GM23248 (cell line): ENCODE data around the gene PLCB3. TPM values are rescaled to one million over a fixed set of nuclear protein-coding genes. Genes with fewer than 3 reads are reported as not detected.

Experiments used
- DNase-seq: peaks from one replicate; pipeline ENCODE4 v3.0.0-alpha.2; 2015
- H2AFZ ChIP-seq: fragments of 200-600 bp; sonication (generic); 2 replicates; pipeline ENCODE4 v1.6.1; 2016; ENCODE audit warnings: antibody characterized with exemption
- H3F3A ChIP-seq: fragments of 200-600 bp; sonication (generic); 2 replicates; pipeline ENCODE4 v1.6.1; 2016; ENCODE audit warnings: mild to moderate bottlenecking, antibody characterized with exemption, mixed run types; ENCODE audit not compliant: insufficient read depth
- H3K27ac ChIP-seq: fragments of 200-600 bp; sonication (generic); 2 replicates; pipeline ENCODE4 v1.5.1; 2016; ENCODE audit warnings: mild to moderate bottlenecking
- H3K27me3 ChIP-seq: fragments of 200-600 bp; sonication (generic); replicated peaks from 2 replicates; pipeline ENCODE4 v1.6.1; 2016; ENCODE audit warnings: mild to moderate bottlenecking; ENCODE audit not compliant: insufficient read depth
- H3K36me3 ChIP-seq: fragments of 200-600 bp; sonication (generic); 2 replicates; pipeline ENCODE4 v1.6.1; 2016; ENCODE audit warnings: low read depth, mild to moderate bottlenecking
- H3K4me1 ChIP-seq: fragments of 200-600 bp; sonication (generic); 2 replicates; pipeline ENCODE4 v1.6.1; 2016; ENCODE audit warnings: mild to moderate bottlenecking; ENCODE audit not compliant: insufficient read depth
- H3K4me2 ChIP-seq: fragments of 200-600 bp; sonication (generic); one replicate; pipeline ENCODE4 v1.6.1; 2016; ENCODE audit warnings: mild to moderate bottlenecking; ENCODE audit not compliant: unreplicated experiment
- H3K4me3 ChIP-seq: fragments of 200-600 bp; sonication (generic); 2 replicates; pipeline ENCODE4 v1.5.1; 2016; ENCODE audit warnings: mild to moderate bottlenecking
- H3K79me2 ChIP-seq: fragments of 200-600 bp; sonication (generic); 2 replicates; pipeline ENCODE4 v1.6.1; 2016; ENCODE audit warnings: mild to moderate bottlenecking; ENCODE audit not compliant: insufficient read depth
- H3K9ac ChIP-seq: fragments of 200-600 bp; sonication (generic); 2 replicates; pipeline ENCODE4 v1.6.1; 2016; ENCODE audit warnings: mild to moderate bottlenecking
- H3K9me2 ChIP-seq: fragments of 200-600 bp; sonication (generic); 2 replicates; pipeline ENCODE4 v1.6.1; 2016; ENCODE audit warnings: mixed run types, mild to moderate bottlenecking, moderate library complexity; ENCODE audit not compliant: insufficient read depth
- H3K9me3 ChIP-seq: fragments of 200-600 bp; sonication (generic); one replicate; pipeline ENCODE4 v1.6.1; 2017; ENCODE audit warnings: low read depth
- H4K20me1 ChIP-seq: fragments of 200-600 bp; sonication (generic); 2 replicates; pipeline ENCODE4 v1.6.0; 2016; ENCODE audit not compliant: insufficient read depth
- EZH2 ChIP-seq: fragments of 200-600 bp; sonication (generic); IDR thresholded peaks from 2 replicates; pipeline ENCODE4 v1.6.1; 2018; ENCODE audit warnings: antibody characterized with exemption, mild to moderate bottlenecking; ENCODE audit not compliant: insufficient read depth, poor library complexity, severe bottlenecking
- EZH2phosphoT487 ChIP-seq: fragments of 200-600 bp; sonication (generic); IDR thresholded peaks from 2 replicates; pipeline ENCODE4 v1.6.1; 2018; ENCODE audit warnings: antibody characterized with exemption, moderate library complexity, mild to moderate bottlenecking, low read depth; ENCODE audit not compliant: insufficient read depth
- WGBS, 2 experiments: methylation state at CpG; one replicate each; pipeline ENCODE4 v1.1.6; 2015 to 2017; ENCODE audit warnings: low lambda C conversion rate in 2 of 2, low coverage in 1 of 2; ENCODE audit errors: missing lambda C conversion rate in 2 of 2; 5-methylcytosine and 5-hydroxymethylcytosine counted together
- in situ Hi-C: fragments of 300-500 bp; cut with MboI; formaldehyde crosslinking; loops from 2 replicates; pipeline ENCODE4 v1.15.0; 2020
- polyA plus RNA-seq: library from polyadenylated mRNA; unstranded; fragments of >200 nt; fragmentation: Nextera tagmentation; extraction: Ambion mirVana; gene quantifications from 2 replicates; pipeline ENCODE4 v1.2.1, GENCODE V29; 2016
- small RNA-seq: library from RNA; depleted of rRNA; stranded (forward); fragments of <200 nt; gene quantifications from one replicate; pipeline ENCODE3, GENCODE V24; 2014; ENCODE audit warnings: low read depth, low replicate concordance
- total RNA-seq: library from RNA; depleted of rRNA; stranded (reverse); fragments of >200 nt; shearing (Covaris generic); gene quantifications from 2 replicates; pipeline ENCODE4 v1.2.3, GENCODE V29; 2014; rRNA removed

PLCB3 gene
- total and polyA plus RNA-seq, 2 experiments from 2014 or later: 6.5 to 32.7 TPM

DNA sequence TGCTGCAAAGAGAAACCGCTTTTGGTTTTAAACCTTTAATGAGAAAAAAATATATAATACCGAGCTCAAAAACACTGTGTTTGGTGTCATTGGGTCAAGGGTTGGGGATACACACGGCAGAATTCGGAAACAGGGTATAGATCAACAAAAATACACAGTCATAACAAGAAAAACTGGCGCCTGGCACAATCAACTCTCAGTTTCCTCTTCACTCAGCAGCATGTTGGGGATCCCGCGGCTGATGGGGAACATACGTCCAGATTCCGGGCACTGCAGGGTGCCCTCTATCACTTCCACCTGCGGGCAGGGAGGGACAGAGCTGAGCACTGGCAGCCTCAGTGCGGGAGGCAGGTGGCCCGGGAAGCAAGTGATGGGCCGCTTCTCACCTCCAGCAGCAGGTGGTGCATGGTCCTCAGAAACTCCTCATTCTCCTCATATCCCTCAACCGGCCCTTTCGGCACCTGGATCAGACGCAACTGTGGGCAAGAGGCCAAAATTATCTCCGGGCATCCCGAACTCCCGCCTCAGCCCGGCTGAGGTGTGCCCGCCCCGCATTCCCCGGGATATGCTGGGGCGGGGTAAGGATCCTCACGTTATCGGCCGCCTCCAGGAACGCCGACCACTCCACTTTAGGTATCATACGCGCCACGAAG lies 65.5 kb downstream of the PLCB3 start:
- Histone ChIP-seq H2AFZ (peak overlapping the region; percentile 85), H3K4me2 (peak overlapping the region; percentile 95), H3K4me3 (peak overlapping the region; percentile 88), H3K9ac (peak overlapping the region; percentile 94), H3K79me2 (peaks cover 62% of the 10 kb centered on the region), H4K20me1 (no peaks in the 10 kb centered on the region), H3K4me1 (peaks cover 23% of the 10 kb centered on the region), H3F3A (peaks cover 10% of the 10 kb centered on the region), H3K9me3 (no peaks in the 10 kb centered on the region), H3K27ac (peak overlapping the region; percentile 97), H3K27me3 (no peaks in the 10 kb centered on the region), H3K36me3 (0 out of 2 replicates have a peak, but pooled peaks cover 3% of the 10 kb centered on the region), H3K9me2 (no peaks in the 10 kb centered on the region)
- DNase-seq: no peak
- in situ Hi-C loops: no loop called here
- TF ChIP-seq EZH2: no peak
- TF ChIP-seq EZH2phosphoT487: no peak
- WGBS, 2 experiments: 11 to 15% methylated on average over 28 to 31 of the region's 32 CpGs

DNA sequence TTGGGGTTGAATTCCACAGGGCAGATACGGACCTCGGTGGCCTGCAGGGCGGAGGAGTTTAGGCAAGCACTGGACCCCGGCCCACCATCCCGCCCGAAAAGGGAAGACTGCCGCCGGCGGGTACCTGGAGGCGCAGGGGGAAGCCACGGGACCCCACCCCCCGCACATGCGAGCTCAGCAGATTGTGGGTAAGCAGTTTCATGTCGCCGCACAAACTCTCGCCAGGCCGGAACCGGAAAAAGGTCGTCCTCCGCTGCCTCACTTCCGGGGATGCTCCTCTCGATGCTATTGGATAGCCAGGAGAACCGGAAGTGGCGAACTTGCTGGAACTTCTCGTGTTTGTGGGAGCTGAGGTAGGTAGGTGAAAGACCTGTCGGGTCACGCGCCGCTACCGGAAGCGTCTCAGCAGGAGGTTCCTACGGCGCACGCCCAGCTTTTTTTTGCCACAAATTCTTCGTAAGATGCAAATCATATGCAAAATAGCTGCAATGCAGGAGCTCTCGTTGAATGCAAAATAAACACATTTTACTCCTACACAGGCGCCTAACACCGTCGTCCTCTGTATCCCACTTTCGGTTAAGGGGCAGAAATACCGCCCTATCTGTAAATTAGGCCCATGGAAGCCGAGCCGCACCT lies 66.1 kb downstream of the PLCB3 start, which contains the start of gene TRMT112:
TSS of gene TRMT112 (minus strand) at position 235 of the 636 bp plus-strand sequence. CDS start at position 202, 33 bp downstream.
- no peak for TF ChIP-seq EZH2phosphoT487
- no peak for TF ChIP-seq EZH2
- peak within 1 kb of the TSS; percentile 85 for H2AFZ ChIP-seq
- 0 out of 2 replicates have a peak, but pooled peaks cover 4% of the 10 kb centered on the region for H3K36me3 ChIP-seq
- peaks cover 23% of the 10 kb centered on the region for H3K4me1 ChIP-seq
- H3K9me3 ChIP-seq: no peaks in the 10 kb centered on the region
- H3K79me2 ChIP-seq: peaks cover 58% of the 10 kb centered on the region
- H3K4me2 ChIP-seq: peak within 1 kb of the TSS; percentile 95
- no peaks in the 10 kb centered on the region for H4K20me1 ChIP-seq
- H3K9ac ChIP-seq: peak within 1 kb of the TSS; percentile 94
- H3K9me2 ChIP-seq: no peaks in the 10 kb centered on the region
- peaks cover 10% of the 10 kb centered on the region for H3F3A ChIP-seq
- peak; percentile 98 for DNase-seq
- in situ Hi-C loops: no loop called here
- peak within 1 kb of the TSS; percentile 97 for H3K27ac ChIP-seq
- 1% methylated on average over 42 to 43 of the region's 43 CpGs for whole genome bisulfite sequencing, 2 experiments
- H3K4me3 ChIP-seq: peak within 1 kb of the TSS; percentile 88
- no peaks in the 10 kb centered on the region for H3K27me3 ChIP-seq

DNA sequence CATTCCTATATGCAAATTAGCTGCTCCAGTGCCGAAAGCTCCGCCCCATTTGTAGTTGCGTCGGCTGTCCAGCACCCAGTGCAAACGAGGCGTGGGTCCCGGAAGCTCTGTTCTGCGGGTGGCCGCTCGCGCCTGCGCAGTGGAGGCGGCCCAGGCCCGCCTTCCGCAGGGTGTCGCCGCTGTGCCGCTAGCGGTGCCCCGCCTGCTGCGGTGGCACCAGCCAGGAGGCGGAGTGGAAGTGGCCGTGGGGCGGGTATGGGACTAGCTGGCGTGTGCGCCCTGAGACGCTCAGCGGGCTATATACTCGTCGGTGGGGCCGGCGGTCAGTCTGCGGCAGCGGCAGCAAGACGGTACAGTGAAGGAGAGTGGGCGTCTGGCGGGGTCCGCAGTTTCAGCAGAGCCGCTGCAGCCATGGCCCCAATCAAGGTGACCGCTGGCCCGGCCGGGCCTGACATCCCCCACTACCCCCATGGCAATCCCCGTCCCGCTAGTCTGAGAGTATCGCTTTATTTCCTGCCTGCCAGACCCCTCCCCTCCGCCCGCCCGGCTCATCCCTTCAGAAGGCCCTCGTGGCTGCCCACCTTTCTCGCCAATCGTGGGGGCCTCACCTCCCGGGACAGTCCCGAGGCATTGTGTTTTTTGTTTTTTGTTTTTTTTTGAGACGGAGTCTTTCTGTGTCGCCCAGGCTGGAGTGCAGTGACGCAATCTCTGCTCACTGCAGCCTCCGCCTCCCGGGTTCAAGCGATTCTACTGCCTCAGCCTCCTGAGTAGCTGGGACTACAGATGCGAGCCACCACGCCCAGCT lies 66.8 kb downstream of the PLCB3 start, which contains the start of gene PRDX5:
TSS of gene PRDX5 (plus strand) at position 161 of the 805 bp plus-strand sequence. CDS start at position 256, 95 bp downstream.
- Histone ChIP-seq H4K20me1 (no peaks in the 10 kb centered on the region), H3K4me2 (peak within 1 kb of the TSS; percentile 95), H3K36me3 (0 out of 2 replicates have a peak, but pooled peaks cover 4% of the 10 kb centered on the region), H3K4me1 (peaks cover 22% of the 10 kb centered on the region), H2AFZ (peak within 1 kb of the TSS; percentile 85), H3K27me3 (no peaks in the 10 kb centered on the region), H3K79me2 (peaks cover 52% of the 10 kb centered on the region), H3K27ac (peak within 1 kb of the TSS; percentile 97), H3K9me2 (no peaks in the 10 kb centered on the region), H3K4me3 (peak within 1 kb of the TSS; percentile 88), H3K9me3 (no peaks in the 10 kb centered on the region), H3F3A (peaks cover 3% of the 10 kb centered on the region), H3K9ac (peak within 1 kb of the TSS; percentile 94)
- WGBS, 2 experiments: 1% methylated on average over 51 to 58 of the region's 61 CpGs
- peak; percentile 99 for DNase-seq
- TF ChIP-seq EZH2phosphoT487 (no peak), EZH2 (no peak)
- in situ Hi-C loops: no loop called here

Small RNA genes within 50 kb of the gene (small RNA-seq; reads per million reads assigned to genes)
- not detected for gene RF00019

Other genes with a start within 250 kb of the PLCB3 start
- 0.22 TPM in 1 of 2 replicates, not detected in the other for gene FLRT1, start 215.6 kb upstream of the PLCB3 start, total RNA-seq
- 0.09 TPM in 1 of 2 replicates, not detected in the other for gene FLRT1, start 215.6 kb upstream of the PLCB3 start, polyA plus RNA-seq
- 21.0 and 403 TPM in 2 replicates for gene MACROD1, start 85.4 kb upstream of the PLCB3 start, total RNA-seq
- gene MACROD1, start 85.4 kb upstream of the PLCB3 start, polyA plus RNA-seq: 18.6 and 21.2 TPM in 2 replicates
- gene STIP1, start 65.4 kb upstream of the PLCB3 start, total RNA-seq: 115 and 123 TPM in 2 replicates
- gene STIP1, start 65.4 kb upstream of the PLCB3 start, polyA plus RNA-seq: 128 and 132 TPM in 2 replicates
- gene FERMT3, start 44.8 kb upstream of the PLCB3 start, total RNA-seq: 0.51 and 3.9 TPM in 2 replicates
- gene FERMT3, start 44.8 kb upstream of the PLCB3 start, polyA plus RNA-seq: 1.5 and 2.5 TPM in 2 replicates
- gene TRPT1, start 25.3 kb upstream of the PLCB3 start, total RNA-seq: 53.7 and 66.0 TPM in 2 replicates
- 50.7 and 54.7 TPM in 2 replicates for gene TRPT1, start 25.3 kb upstream of the PLCB3 start, polyA plus RNA-seq
- gene NUDT22, start 25.3 kb upstream of the PLCB3 start, total RNA-seq: 75.9 and 97.9 TPM in 2 replicates
- gene NUDT22, start 25.3 kb upstream of the PLCB3 start, polyA plus RNA-seq: 74.5 and 78.9 TPM in 2 replicates
- 2.7 and 11.0 TPM in 2 replicates for gene DNAJC4, start 21.0 kb upstream of the PLCB3 start, total RNA-seq
- gene DNAJC4, start 21.0 kb upstream of the PLCB3 start, polyA plus RNA-seq: 33.4 and 34.7 TPM in 2 replicates
- gene VEGFB, start 16.9 kb upstream of the PLCB3 start, total RNA-seq: 17.7 and 27.8 TPM in 2 replicates
- gene VEGFB, start 16.9 kb upstream of the PLCB3 start, polyA plus RNA-seq: 21.6 and 22.6 TPM in 2 replicates
- gene FKBP2, start 10.4 kb upstream of the PLCB3 start, total RNA-seq: 40.7 and 54.4 TPM in 2 replicates
- 185 and 188 TPM in 2 replicates for gene FKBP2, start 10.4 kb upstream of the PLCB3 start, polyA plus RNA-seq
- 231 and 239 TPM in 2 replicates for gene PPP1R14B, start 4.6 kb upstream of the PLCB3 start, total RNA-seq
- gene PPP1R14B, start 4.6 kb upstream of the PLCB3 start, polyA plus RNA-seq: 115 and 150 TPM in 2 replicates
- 94.8 and 170 TPM in 2 replicates for gene BAD, start 33.1 kb downstream of the PLCB3 start, total RNA-seq
- 146 and 159 TPM in 2 replicates for gene BAD, start 33.1 kb downstream of the PLCB3 start, polyA plus RNA-seq
- 20.9 and 37.6 TPM in 2 replicates for gene GPR137, start 34.3 kb downstream of the PLCB3 start, total RNA-seq
- 35.7 and 37.0 TPM in 2 replicates for gene GPR137, start 34.3 kb downstream of the PLCB3 start, polyA plus RNA-seq
- gene KCNK4, start 39.8 kb downstream of the PLCB3 start, total RNA-seq: not detected in 2 replicates
- gene KCNK4, start 39.8 kb downstream of the PLCB3 start, polyA plus RNA-seq: 0.13 TPM in 1 of 2 replicates, not detected in the other
- gene CATSPERZ, start 48.8 kb downstream of the PLCB3 start, total RNA-seq: not detected in 2 replicates
- gene CATSPERZ, start 48.8 kb downstream of the PLCB3 start, polyA plus RNA-seq: not detected in 2 replicates
- gene ESRRA, start 54.0 kb downstream of the PLCB3 start, total RNA-seq: 38.6 and 41.9 TPM in 2 replicates
- 17.2 and 18.1 TPM in 2 replicates for gene ESRRA, start 54.0 kb downstream of the PLCB3 start, polyA plus RNA-seq
- 161 and 183 TPM in 2 replicates for gene TRMT112, start 66.0 kb downstream of the PLCB3 start, total RNA-seq
- gene TRMT112, start 66.0 kb downstream of the PLCB3 start, polyA plus RNA-seq: 269 and 282 TPM in 2 replicates
- 243 and 260 TPM in 2 replicates for gene PRDX5, start 66.6 kb downstream of the PLCB3 start, total RNA-seq
- 436 and 451 TPM in 2 replicates for gene PRDX5, start 66.6 kb downstream of the PLCB3 start, polyA plus RNA-seq
- gene CCDC88B, start 88.7 kb downstream of the PLCB3 start, total RNA-seq: 1.8 TPM in 2 replicates
- gene CCDC88B, start 88.7 kb downstream of the PLCB3 start, polyA plus RNA-seq: 2.6 and 3.1 TPM in 2 replicates
- gene RPS6KA4, start 107.6 kb downstream of the PLCB3 start, total RNA-seq: 61.0 and 81.8 TPM in 2 replicates
- 12.2 and 13.6 TPM in 2 replicates for gene RPS6KA4, start 107.6 kb downstream of the PLCB3 start, polyA plus RNA-seq